Suprapubic skin (tissue), 4 donors: ENCODE data around the gene ANXA4.

Source experiments
- CTCF ChIP-seq, 2 donors: fragments of 200-600 bp in 1 of 2; fragments of 450-650 bp in 1 of 2; sonication (generic) in 1 of 2; IDR thresholded peaks; one replicate each; pipeline ENCODE4 v1.5.1; 2016 to 2019; ENCODE audit warnings: antibody characterized with exemption in 2 of 2, mild to moderate bottlenecking in 1 of 2, moderate library complexity in 1 of 2
- EP300 ChIP-seq: sonication (generic); formaldehyde crosslinking; IDR thresholded peaks from one replicate; pipeline ENCODE4 v1.6.1; 2017; ENCODE audit warnings: antibody characterized with exemption
- POLR2A ChIP-seq, 2 donors: fragments of 450-650 bp; IDR thresholded peaks; one replicate each; pipeline ENCODE4 v1.6.1; 2017; ENCODE audit warnings: antibody characterized with exemption in 2 of 2, mild to moderate bottlenecking in 2 of 2, moderate library complexity in 2 of 2
- POLR2AphosphoS5 ChIP-seq, 3 donors: sonication (generic); formaldehyde crosslinking; IDR thresholded peaks; one replicate each; pipeline ENCODE4 v1.6.1; 2017; ENCODE audit warnings: antibody characterized with exemption in 3 of 3

DNA sequence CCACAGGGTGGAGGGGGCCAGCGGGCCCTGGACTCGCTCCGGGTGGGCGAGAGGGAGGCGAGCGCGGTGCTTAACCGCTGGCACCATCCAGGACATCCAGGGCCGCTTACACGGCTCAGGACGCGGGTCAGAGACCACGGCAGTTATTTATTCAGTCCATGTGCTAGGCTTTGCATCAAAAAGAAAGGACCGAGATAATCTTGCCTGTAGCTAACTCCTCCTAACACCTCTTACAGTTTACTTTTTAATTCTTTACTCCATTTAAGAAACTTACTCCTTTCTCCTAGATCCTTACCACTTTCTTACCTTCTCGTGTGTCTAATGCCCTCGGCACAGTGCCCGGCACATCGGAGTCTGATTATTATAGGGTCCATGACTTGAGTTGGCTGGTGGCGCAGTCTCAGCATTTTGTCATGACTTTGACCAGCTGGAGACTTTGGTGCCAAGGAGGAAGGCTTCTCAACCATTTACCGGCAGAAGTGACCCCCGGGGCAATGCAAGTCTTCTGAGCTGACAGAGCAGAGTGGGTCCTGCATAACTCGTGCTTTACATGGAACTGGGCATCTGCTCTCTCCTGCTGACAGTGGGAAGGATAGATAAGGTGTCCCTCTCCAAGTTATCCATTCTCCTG, 503 bp downstream of the ANXA4 start:
- TF ChIP-seq POLR2A (IDR thresholded peaks at IDR 0.05) (no peak), CTCF (IDR thresholded peaks at IDR 0.05) (no peak), EP300 (no peak), POLR2AphosphoS5 (IDR thresholded peaks at IDR 0.05) (no peak)
